ENCODE data around the gene MICAL3. TPM values are rescaled to one million over a fixed set of nuclear protein-coding genes. Genes with fewer than 3 reads are reported as not detected.

Gene MICAL3
- total and polyA plus RNA-seq, 9 of the 15 experiments (the other 6 are each of a cell fraction or from before 2014, with no cell fraction given): 0.53 to 32.1 (median 12.3) TPM

DNA sequence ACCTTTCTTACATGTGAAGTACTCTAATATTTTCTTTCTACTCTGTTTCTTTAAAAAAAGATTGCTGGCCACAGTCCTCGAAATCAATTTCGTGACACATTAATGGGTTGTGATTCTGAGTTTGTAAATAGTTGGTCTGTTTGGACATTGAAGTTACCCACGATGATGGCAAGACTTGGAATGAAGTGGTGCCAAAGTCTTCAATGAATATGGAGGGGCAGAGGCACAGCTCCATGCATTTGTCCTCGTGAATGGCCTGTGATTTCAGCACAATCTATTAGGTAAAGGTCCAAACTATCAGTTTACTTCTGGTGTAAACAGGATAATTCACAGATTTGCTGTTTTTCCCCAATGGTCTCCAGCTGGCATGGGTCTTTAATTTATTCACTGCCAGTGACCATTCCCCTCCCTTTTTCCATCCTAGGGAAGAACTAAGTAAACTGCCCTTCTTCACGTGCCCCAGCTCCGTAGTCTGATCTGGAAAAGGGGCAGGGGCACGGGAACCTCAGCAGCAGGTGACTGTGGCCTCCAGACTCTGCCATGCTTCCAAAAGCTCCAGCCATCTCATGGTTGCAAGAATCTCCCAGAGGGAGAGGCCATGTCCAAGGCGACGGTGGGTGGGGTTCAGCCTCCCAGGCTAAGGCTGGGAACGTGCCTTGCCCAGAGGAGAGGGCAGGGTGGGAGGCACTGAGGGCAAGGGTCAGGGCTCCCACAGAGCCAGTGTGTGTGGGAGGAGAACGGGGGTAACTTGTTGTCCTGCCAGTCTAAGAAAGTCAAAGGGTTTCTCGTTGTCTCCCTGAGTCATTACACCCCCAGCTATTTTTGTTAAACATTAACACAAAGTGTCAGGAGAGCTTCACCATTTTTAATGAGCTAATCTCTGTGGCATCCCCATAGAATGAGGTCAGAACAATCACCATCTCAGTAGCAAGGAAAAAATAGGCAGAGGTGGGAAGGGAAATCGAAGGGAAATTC is 36.6 kb upstream of the MICAL3 start:
- no peaks in the 10 kb centered on the region for H3K79me2 ChIP-seq (ENCODE audit: control insufficient read depth, insufficient read depth, low read length)
- BruUV-seq (replicated peaks): no TSS peak
- peaks cover 46 to 47% of the 10 kb centered on the region in 2 experiments for H3K27me3 ChIP-seq (ENCODE audit: control insufficient read depth in 2 of 2, insufficient read depth in 2 of 2, low read length in 2 of 2)
- intact Hi-C loops (cut with micrococcal nuclease): loop anchor here (10.0 kb wide), 1 partner anchor 286 kb away; the partner anchor contains the start of gene BID
- no peaks in the 10 kb centered on the region for H3K9me1 ChIP-seq (ENCODE audit: control insufficient read depth, insufficient read depth, low read length)
- CTCF ChIA-PET (ENCODE audit: low intra/inter-chr PET ratio): no interaction called here
- FAIRE-seq: no peak
- no peak overlapping the region for H3K27ac ChIP-seq (ENCODE audit: extremely low read depth, low read depth, low read length)
- no peak overlapping the region for H3K4me3 ChIP-seq
- H3K36me3 ChIP-seq (ENCODE audit: control insufficient read depth, insufficient read depth, low read length): no peaks in the 10 kb centered on the region
- in situ Hi-C loops (cut with MboI): no loop called here
- no peak overlapping the region for H3K4me2 ChIP-seq (ENCODE audit: insufficient read depth, low read length)
- no peaks in the 10 kb centered on the region for H3K9me3 ChIP-seq (replicated peaks; ENCODE audit: control insufficient read depth, insufficient read depth, low read depth, low read length)
- H3K9ac ChIP-seq (ENCODE audit: insufficient read depth in 1 of 2, low read depth in 2 of 2, low read length in 2 of 2): no peak overlapping the region
- no peak for DNase-seq (ENCODE audit: extremely low read depth in 1 of 4, low spot score in 3 of 4)
- POLR2A ChIA-PET: interaction anchor here (0.6 to 1.1 kb wide), 4 partner anchors 9 to 309 kb away, joined by 3 to 4 read pairs (median 4); no protein-coding TSS in a partner anchor
- 0% methylated on average over 13 of the region's 13 CpGs for WGBS (ENCODE audit: insufficient coverage, low coverage, missing lambda C conversion rate)
- no peak for ATAC-seq
- TF ChIP-seq HIVEP1 (CRISPR knock-in tag; IDR thresholded peaks at IDR 0.05) (no peak), EGR1 (conservative IDR thresholded peaks at IDR 0.05) (0 out of 2 replicates have a peak, but pooled peaks have one; percentile 11)
- H4K20me1 ChIP-seq (replicated peaks; ENCODE audit: control insufficient read depth, insufficient read depth, low read length): peaks cover 5% of the 10 kb centered on the region; the same call in 1 of the 2 replicates
- peaks cover 7 to 11% of the 10 kb centered on the region in 2 experiments; a peak in 4 of 5 replicates for H3K4me1 ChIP-seq (replicated peaks in 1 of 2; ENCODE audit: control insufficient read depth in 2 of 2, insufficient read depth in 2 of 2, low read length in 2 of 2)
- H2AFZ ChIP-seq (ENCODE audit: low read depth, low read length): no peak overlapping the region

DNA sequence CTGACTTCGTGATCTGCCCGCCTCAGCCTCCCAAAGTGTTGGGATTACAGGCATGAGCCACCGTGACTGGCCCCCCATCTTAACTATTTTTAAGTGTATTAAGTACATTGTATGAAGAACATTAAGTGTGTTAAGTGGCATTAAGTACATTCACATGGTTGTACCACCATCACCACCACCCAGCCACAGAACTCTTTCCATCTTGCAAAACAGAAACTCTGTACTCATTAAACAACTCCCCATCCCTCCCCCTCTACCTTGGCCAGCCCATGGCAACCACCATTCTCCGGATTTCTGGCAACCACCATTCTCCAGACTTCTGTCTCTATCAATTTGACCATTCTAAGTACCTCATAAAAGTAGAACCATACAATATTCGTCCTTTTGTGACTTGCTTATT is 35.6 kb upstream of the MICAL3 start:
- no TSS peak for BruUV-seq (replicated peaks)
- Histone ChIP-seq H3K79me2 (ENCODE audit: control insufficient read depth, insufficient read depth, low read length) (no peaks in the 10 kb centered on the region), H3K36me3 (ENCODE audit: control insufficient read depth, insufficient read depth, low read length) (no peaks in the 10 kb centered on the region), H3K4me2 (ENCODE audit: insufficient read depth, low read length) (no peak overlapping the region), H3K4me3 (no peak overlapping the region), H4K20me1 (replicated peaks; ENCODE audit: control insufficient read depth, insufficient read depth, low read length) (peaks cover 3% of the 10 kb centered on the region; the same call in 1 of the 2 replicates), H2AFZ (ENCODE audit: low read depth, low read length) (no peak overlapping the region), H3K9ac (ENCODE audit: insufficient read depth in 1 of 2, low read depth in 2 of 2, low read length in 2 of 2) (no peak overlapping the region), H3K4me1 (replicated peaks in 1 of 2; ENCODE audit: control insufficient read depth in 2 of 2, insufficient read depth in 2 of 2, low read length in 2 of 2) (peaks cover 11 to 16% of the 10 kb centered on the region in 2 experiments; a peak in 4 of 5 replicates), H3K9me1 (ENCODE audit: control insufficient read depth, insufficient read depth, low read length) (no peaks in the 10 kb centered on the region), H3K27ac (ENCODE audit: extremely low read depth, low read depth, low read length) (no peak overlapping the region), H3K27me3 (ENCODE audit: control insufficient read depth in 2 of 2, insufficient read depth in 2 of 2, low read length in 2 of 2) (peaks cover 36 to 38% of the 10 kb centered on the region in 2 experiments), H3K9me3 (replicated peaks; ENCODE audit: control insufficient read depth, insufficient read depth, low read depth, low read length) (no peaks in the 10 kb centered on the region)
- WGBS (ENCODE audit: insufficient coverage, low coverage, missing lambda C conversion rate): 1% methylated on average over 5 of the region's 5 CpGs
- ATAC-seq (no peak), FAIRE-seq (no peak), DNase-seq (ENCODE audit: extremely low read depth in 1 of 4, low spot score in 3 of 4) (no peak)
- CTCF ChIA-PET (ENCODE audit: low intra/inter-chr PET ratio): no interaction called here
- in situ Hi-C loops (cut with MboI): no loop called here
- intact Hi-C loops (cut with micrococcal nuclease): loop anchor here (10.0 kb wide), 1 partner anchor 285 kb away; the partner anchor contains the start of gene BID
- POLR2A ChIA-PET: no interaction called here
- no peak for TF ChIP-seq ZNF175 (CRISPR knock-in tag; IDR thresholded peaks at IDR 0.05; ENCODE audit: low read depth)
- no peak for TF ChIP-seq CBX1 (IDR thresholded peaks at IDR 0.05; ENCODE audit: low read depth)
- TF ChIP-seq POLR3G (IDR thresholded peaks at IDR 0.05; ENCODE audit: extremely low read depth, insufficient read length, insufficient replicate concordance): no peak
- TF ChIP-seq, protein P1, sequence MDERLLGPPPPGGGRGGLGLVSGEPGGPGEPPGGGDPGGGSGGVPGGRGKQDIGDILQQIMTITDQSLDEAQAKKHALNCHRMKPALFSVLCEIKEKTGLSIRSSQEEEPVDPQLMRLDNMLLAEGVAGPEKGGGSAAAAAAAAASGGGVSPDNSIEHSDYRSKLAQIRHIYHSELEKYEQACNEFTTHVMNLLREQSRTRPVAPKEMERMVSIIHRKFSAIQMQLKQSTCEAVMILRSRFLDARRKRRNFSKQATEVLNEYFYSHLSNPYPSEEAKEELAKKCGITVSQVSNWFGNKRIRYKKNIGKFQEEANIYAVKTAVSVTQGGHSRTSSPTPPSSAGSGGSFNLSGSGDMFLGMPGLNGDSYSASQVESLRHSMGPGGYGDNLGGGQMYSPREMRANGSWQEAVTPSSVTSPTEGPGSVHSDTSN (CRISPR knock-in tag; IDR thresholded peaks at IDR 0.05; ENCODE audit: low read depth): no peak
- TF ChIP-seq, protein P1 (tag; conservative IDR thresholded peaks at IDR 0.05; ENCODE audit: low read depth): no peak
- no peak for TF ChIP-seq ZNF830 (CRISPR knock-in tag; IDR thresholded peaks at IDR 0.05)
- no peak for TF ChIP-seq ZNF184 (CRISPR knock-in tag; IDR thresholded peaks at IDR 0.05)
- no peak for TF ChIP-seq ZNF76 (CRISPR knock-in tag; IDR thresholded peaks at IDR 0.05; ENCODE audit: borderline replicate concordance)
- TF ChIP-seq RCOR1 (IDR thresholded peaks at IDR 0.05; ENCODE audit: borderline replicate concordance in 1 of 2, low read depth in 2 of 2, low read length in 2 of 2): no peak
- TF ChIP-seq BRF1 (IDR thresholded peaks at IDR 0.05; ENCODE audit: borderline replicate concordance, extremely low read depth, insufficient read length): no peak

Data from K562 (cell line).